GM12874 (cell line): Measurements from ENCODE around the gene WASF3.

Experiments used
- TF ChIP-seq, protein P1 (sequence below): IDR thresholded peaks from 2 replicates; pipeline ENCODE4 v1.5.1; 2011; ENCODE audit warnings: low read depth, mild to moderate bottlenecking, control low read depth, low read length, moderate library complexity; ENCODE audit not compliant: insufficient read depth

The WASF3 gene

DNA sequence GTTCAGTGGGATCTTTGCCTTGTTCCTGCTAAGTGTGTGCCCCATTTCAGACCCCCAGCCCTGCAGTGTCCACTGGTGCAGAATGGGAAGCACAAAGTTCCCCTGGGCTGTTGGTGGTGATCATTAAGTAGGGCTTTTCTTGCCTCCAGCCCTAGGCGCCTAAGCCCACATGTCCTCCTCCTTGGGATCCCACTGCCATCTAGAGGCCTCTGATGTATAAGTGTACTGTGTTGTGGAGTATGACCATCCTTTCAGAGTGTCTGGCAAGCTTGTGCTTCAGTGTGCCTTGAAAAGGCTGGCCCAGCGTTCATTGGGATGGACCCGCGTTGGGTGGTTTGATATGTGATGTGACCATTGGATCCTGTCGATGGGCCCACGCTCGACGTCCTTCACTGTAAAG lies 71.2 kb downstream of the WASF3 start:
- TF ChIP-seq, protein P1, sequence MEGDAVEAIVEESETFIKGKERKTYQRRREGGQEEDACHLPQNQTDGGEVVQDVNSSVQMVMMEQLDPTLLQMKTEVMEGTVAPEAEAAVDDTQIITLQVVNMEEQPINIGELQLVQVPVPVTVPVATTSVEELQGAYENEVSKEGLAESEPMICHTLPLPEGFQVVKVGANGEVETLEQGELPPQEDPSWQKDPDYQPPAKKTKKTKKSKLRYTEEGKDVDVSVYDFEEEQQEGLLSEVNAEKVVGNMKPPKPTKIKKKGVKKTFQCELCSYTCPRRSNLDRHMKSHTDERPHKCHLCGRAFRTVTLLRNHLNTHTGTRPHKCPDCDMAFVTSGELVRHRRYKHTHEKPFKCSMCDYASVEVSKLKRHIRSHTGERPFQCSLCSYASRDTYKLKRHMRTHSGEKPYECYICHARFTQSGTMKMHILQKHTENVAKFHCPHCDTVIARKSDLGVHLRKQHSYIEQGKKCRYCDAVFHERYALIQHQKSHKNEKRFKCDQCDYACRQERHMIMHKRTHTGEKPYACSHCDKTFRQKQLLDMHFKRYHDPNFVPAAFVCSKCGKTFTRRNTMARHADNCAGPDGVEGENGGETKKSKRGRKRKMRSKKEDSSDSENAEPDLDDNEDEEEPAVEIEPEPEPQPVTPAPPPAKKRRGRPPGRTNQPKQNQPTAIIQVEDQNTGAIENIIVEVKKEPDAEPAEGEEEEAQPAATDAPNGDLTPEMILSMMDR = no peak

DNA sequence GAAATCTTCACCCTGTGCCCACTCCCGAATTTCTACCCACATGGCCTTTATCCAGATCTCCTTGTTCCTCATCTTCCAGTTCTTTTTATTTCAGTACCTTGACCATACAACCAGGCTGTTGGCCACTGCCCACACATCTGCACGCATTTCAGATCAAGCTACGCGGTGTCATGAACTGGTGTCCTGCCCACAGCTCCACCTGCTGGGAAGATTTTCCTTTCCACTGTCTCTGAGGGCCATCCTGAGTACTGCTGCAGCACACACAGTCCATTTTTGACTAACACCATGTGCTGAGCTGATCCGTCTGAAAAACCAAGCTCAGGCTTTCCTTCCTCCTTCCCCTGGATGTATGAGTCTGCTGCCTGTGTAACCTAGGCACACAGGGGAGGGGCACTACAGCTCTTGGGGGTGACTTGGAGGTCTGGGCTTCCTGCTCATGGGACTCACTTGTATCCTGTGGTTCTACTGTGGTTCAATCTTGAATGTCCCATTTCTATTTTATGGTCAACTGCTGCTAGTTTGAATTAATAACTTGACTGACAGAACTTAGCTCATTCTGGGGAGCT lies 71.9 kb downstream of the WASF3 start:
- TF ChIP-seq, protein P1 = no peak

DNA sequence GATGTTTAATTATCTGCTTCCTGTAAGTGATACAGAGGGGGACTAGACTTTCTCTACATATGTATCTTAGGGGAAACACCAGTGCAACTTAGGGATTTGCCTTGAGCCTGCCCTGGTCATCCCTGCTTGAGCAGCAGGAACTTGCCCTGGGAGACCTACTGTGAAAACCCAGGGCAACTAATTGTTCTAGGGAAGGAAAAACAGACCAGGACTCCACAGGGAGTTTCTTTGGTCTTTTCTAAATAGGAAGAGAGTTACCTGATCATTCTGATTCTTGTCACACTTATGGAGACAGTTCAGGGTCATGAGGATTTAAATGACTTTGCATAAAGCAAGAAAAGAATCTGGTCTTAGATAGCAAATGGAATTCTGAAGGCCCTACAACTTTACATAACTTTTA lies 89.1 kb downstream of the WASF3 start:
- TF ChIP-seq, protein P1 = no peak

DNA sequence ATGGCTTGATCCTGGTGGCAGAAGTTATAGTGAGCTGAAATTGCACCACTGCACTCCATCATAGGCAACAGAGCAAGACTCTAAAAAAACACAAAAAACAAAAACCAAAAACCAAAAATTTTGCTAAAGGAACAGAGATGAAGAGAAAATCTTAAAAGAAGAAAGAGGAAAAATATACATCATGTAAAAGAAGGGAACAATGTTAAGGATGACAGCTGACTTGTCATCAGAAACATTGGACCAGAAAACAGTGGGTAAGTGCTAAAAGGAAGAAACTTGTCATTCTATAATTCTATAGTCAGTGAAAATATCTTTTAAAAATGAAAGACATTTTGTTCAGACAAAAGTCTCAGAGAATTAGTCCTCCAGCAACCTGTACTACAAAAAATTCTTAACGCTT lies 93.8 kb downstream of the WASF3 start:
- TF ChIP-seq, protein P1 = no peak

DNA sequence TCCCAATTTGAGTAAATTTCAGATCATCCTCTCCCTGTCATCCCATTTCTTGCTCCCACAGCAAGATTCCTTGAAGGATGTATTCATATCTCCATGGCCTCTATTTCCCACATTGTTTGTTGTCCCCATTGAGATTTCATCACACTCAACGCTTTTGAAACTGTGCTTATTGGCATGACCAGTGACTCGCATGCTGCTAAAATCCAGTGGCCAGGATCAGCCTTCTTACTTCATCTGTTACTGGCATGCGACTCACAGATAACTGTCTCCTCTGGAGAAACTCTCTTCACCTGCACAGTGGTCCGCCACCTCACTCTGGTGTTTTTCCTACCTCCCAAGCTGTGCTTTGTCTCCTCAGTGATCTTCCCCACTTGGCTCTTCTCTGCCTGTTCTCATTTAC lies 95.8 kb downstream of the WASF3 start:
- TF ChIP-seq, protein P1 = no peak

DNA sequence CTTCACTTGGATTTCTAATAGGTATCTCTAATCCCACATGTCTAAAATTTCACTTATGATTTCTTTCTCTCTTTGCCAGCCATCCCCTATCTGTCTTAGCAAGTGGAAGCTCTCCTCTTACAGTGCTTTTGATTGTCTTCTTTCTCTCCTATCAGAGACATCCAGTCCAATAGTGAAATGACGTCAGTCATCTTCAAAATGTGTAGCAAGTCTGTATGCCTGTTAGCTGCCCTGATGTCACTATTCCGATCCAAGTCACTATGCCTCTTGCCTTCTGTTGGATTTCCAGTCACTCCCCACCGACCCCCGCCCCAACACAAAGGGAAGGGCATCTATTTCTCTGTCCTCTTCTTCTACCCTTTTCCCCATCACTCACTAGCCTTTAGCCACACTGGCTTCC lies 96.4 kb downstream of the WASF3 start:
- TF ChIP-seq, protein P1 = no peak

DNA sequence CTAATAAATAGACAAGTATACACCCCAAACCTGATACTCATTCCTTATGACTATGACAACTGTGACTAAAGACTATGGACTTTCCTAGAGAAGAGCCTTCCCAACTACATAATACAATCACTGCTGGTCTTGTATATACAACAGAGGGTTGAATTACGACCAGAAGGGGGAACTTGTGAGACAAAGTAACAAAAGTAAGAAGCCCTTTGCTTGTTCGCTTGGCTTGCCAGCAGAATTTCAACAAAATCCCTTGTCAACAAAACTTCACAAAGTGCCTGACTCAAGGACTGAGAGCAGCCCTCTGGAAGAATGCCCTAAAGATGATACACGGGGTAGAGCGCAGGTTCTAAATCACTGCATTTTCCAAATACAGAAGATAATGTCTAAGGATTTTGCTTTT lies 99.4 kb downstream of the WASF3 start:
- TF ChIP-seq, protein P1 = no peak
